Stimulated activated CD8-positive, alpha-beta memory T cell treated with anti-CD3 and anti-CD28 coated beads, Interleukin-15, amount 100 ng/mL, for 4 hours (primary cell): ENCODE data around the gene MYO9A.
"Not testable (repeated sequence)": the region's sequence is repeated elsewhere in the genome, so short reads cannot be mapped to it uniquely, and the experiment has no call there.

Experiments used
- DNase-seq, 2 donors: peaks; one replicate each; pipeline ENCODE4 v3.0.0-alpha.2; 2020; ENCODE audit warnings: low read depth in 2 of 2

MYO9A gene

DNA sequence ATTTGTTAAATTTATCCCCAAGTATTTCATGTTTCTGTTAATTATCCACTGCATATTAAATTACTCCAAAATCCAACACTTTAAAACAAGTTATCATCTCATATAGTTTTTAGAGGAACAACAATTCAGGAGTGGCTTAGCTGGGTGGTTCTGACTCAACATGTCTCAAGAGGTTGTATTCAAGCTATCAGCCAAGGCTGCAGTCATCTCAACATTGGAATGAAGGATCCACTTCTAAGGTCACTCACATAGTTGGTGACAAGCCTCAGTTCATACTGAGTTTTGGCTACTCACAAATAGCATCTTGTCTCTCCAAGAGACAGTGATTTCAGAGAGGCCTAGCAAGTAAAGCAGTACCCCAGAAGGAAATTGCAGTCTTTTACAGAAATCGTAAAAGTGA lies 172.9 kb downstream of the MYO9A start:
- no peak for DNase-seq

DNA sequence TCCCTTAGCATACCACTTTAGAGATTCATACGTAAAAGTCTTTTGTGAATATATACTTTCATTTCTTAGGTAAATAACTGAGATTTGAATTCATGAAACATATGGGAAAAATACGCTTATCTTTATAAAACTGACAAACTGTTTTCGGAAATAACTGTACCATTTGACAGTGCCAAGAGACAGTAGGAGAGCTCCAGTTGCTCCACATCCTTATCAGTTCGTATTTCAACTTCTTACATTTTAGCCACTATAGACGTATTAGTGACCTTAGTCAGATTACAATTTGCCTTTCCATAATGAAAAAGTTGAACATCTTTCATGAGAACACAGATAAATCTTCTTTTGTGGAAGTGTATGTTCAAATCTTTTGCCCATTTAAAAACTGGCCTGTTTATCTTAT lies 174.1 kb downstream of the MYO9A start:
- no peak for DNase-seq

DNA sequence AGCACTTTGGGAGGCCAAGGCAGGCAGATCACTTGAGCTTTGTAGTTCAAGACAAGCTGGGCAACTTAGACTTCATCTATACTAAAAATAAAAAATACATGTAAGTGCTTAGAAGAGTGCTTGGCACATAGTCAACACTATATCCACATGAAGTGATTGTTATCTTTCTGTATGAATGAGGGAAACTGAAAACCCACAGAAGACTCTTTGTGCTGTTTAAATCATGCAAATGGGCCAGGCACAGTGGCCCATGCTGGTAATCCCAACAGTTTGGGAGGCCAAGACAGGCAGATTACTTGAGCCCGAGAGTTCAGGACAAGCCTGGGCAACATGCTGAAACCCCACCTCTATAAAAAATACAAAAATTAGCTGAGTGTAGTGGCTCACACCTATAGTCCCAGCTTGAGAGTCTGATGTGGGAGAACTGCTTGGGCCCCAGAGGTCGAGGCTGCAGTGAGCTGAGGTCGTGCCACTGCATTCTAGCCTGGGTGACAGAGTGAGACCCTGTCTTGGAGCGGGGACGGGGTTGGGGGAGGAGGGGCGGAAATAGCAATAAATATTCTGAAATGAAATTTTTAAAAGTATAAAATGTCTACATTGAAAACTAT lies 177.9 kb downstream of the MYO9A start:
- no peak for DNase-seq

DNA sequence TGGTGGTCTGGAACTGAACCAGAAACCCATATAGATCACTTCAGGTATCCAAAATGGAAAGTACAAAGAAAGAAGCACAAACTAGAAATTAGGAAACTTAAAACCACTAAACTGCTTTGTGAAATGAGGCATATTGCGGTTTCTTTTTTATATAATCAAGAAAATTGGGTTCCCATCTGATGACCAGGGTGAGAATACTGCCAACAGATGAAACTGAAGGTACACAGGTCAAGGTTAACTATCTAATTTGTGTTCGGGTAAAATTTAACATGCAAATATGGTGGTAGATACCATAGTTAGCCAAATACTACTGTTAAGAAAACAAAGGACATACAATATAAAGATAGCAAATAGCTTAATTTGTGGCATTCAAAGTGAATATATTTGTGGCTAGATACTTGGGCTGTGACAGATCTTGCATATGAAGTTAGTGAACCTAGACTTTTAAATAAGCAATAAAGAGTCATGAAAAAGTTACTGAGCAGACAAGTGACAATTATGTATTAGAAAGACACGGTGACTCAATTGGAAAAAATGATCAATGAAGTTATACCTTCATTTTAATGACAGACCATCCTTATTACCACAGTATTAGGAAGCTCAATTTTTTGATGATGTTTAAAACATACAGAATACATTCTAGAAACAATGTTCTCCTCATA lies 180.2 kb downstream of the MYO9A start:
- DNase-seq = no peak

DNA sequence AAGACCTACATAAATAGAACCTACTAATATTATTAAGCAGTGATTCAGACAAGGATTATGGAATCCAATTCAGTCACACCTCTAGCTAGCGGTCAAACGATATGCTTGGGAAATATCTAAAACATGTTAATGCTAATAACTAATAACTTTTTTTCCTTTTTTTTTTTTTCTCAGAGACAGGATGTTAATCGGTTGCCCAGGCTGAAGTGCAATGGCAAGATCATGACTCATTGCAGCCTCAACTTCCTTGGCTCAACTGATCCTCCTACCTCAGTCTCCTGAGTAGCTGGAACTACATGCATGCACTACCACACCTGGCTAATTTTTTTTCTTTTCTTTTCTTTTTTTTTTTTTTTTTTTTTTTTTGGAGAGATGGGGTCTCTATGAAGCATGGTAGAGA lies 183.5 kb downstream of the MYO9A start:
- no peak for DNase-seq

DNA sequence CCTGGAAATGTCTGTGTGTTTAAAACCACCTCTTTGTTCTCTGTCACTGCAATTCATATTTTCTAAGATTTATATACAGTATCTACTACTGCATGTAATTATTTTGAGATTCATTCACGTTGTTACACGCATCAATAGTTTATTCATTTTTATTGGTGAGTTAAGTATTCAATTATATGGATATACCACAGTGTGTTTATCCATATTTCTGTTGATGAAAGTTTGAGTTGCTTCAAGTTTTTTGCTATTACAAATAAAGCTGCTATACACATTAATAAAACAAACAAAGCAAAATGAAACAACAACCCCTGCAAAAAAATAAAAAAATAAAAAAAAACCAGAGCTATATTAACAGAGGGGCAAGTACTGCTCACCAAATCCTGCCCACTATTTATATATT lies 185.3 kb downstream of the MYO9A start:
- no peak for DNase-seq

DNA sequence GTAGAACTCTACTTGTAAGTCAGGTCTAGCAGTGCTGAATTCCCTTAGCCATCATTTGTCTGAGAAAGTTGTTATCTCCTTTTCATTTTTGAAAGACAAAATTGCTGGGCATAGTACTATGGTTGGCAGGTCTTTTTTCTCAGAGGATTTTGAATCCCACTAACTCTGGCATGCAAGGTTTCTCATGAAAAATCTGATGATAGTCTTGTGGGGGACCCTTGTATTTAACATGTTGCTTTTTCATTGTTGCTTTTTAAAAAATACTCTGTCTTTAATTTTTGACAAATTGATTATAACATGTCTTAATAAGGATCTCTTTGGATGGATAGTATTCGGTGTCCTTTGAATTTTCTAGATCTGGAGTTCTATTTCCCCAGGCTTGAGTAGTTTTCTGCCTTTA lies 186.7 kb downstream of the MYO9A start:
- no peak for DNase-seq

DNA sequence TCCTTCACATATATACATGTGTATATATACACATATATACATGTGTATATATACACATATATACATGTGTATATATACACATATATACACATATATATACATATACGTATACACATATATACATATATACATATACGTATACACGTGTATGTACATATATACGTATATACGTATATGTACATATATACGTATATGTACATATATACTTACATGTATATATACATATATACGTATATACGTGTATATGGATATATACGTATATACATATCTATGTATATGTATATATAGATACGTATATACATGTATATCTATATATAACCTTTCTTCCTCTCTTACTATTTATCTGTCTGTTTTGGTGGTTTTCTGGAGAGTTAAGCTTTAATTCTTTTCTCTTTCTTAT lies 192.8 kb downstream of the MYO9A start:
- DNase-seq = no peak

DNA sequence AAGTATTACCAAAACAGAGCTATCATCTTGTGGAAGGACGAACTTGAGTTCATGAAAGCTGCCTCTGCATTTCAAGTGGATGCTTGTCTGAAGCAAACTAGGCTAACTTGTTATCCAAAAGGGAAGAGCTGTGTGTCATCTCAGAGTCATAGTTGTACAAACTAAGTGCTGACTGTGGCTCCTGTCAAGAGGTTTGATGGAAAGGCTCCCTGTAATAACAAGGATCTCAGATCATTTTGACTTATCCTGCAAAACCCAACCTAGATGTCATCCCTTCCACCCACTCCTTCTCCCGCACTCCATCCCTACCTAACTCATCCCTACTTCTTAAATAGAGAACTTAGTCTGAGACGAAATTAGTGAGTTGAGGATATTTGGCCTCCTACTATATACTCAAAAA lies 196.8 kb downstream of the MYO9A start:
- DNase-seq = no peak

DNA sequence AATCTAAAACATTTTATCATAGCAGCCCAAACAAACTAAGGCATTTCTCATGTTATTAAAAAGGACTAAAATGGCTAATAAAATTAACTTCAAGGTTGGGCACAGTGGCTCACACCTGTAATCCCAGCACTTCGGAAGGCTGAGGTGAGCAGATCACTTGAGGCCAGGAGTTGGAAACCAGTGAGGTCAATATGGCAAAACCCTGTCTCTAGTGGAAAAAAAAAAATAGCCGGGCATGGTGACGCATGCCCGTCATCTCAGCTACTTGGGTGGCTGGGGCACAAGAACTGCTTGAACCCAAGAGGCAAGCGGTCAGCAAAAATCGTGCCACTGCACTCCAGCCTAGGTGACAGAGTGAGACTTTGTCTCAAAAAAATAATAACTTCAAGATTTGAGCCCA lies 197.4 kb downstream of the MYO9A start:
- no peak for DNase-seq

DNA sequence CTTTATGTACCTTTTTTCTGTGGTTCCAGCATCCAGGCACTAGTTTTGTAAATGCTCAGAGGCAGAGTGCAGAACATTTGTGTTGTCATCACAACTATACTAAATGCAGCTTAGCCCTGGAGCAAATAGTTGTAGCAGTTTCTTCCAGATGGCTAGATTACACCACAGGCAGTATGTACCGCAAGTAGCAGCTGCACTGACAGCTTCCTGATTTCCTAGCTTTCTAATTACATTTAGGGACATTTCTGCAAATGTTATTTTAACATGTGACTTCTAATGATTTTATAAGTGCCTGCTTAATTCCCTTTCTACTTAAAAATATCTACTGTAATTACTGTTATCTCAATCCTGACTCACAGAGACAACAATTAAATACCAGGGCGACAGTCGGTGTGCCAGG lies 201.1 kb downstream of the MYO9A start:
- no peak for DNase-seq

DNA sequence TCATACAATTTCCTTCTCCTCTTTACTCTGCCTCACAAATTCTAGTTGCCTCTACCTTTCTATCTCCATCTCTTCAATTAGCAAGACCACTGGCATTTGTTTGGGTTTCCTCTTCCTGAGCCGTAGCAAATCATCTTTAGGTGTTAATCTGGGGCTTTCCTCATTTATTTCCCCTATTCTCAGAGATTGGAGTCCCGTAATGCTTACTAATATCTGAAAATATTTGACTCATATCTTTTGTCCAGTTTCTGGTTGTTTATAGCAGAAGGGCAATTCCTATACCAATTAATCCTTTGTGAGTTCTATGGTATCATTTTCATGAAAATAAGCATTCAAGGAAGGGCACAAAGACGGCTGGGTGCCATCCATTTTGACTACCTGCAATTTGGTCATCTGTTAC lies 203.9 kb downstream of the MYO9A start:
- no peak for DNase-seq

DNA sequence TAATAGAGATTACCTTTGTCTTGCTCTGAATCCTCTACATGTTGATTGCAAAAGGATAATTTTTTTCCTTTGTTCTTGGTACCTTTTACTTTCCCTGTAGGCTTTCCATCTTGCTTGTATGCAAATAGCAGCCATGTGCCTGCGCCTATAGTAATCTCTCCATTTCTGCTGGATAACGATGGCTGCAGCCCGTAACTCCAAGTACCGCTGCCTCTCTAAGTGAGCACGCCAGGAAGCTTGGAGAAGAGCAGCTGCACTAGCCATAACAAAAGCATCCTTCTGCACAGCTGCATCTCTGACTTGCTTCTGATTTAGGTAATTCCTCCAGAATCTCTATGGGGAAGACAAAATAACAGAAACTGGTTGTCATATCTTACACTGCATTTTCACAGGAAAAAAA lies 218.3 kb downstream of the MYO9A start:
- DNase-seq = no peak

DNA sequence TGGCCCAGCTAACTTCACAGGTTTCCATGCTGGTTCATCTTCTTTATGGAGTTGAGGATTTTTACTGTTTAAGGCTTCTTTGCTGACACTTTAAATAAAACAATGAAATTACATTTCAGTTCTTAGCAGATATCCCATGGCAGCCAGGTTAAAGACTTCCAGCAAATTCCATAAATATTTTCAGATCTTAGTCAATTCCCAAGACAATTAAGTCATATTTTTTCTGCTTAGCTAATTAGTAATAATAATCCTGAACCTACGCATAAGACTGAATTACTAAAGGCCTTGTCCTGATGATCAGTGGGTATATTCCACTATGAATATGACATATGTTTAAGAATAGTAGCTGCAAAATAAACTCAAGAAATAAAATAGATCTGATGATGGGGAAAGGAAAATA lies 224.3 kb downstream of the MYO9A start:
- DNase-seq = no peak

DNA sequence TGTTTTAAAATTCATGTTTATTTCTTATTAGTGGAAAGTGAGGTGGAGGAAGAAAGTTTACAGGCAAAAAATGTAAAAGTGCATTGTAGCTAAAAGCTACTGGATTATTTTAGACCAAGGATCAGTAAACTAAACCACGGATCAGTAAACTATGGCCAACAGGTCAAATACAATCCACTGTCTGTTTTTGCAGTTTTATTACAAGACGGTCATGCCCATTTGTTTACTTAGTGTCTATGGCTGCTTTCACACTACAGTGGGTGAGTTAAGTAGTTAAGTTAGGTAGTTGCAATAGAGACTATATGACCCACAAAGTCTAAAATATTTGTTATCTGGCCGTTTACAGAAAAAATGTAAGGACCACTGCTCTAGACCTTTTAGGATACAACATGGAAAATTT lies 225.6 kb downstream of the MYO9A start:
- DNase-seq = no peak

DNA sequence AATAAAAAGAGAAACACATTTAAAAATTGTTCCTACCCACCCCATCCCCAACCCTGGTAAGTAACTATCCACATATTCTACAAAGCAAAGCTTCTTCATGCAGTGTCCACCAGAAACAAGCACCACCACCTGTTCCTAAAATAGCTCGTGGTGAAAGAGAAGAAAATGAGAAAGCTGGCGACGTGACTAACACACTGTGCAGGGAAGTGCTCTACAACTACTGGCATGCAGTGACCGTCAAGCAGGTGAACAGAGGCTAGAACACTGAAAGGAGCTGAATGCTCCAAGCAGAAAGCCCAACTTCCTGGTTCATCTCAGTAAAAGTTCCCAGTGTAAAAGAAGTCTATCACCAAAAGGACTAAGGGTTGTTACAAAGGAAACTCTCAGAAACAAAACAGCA lies 226.9 kb downstream of the MYO9A start:
- DNase-seq = no peak

DNA sequence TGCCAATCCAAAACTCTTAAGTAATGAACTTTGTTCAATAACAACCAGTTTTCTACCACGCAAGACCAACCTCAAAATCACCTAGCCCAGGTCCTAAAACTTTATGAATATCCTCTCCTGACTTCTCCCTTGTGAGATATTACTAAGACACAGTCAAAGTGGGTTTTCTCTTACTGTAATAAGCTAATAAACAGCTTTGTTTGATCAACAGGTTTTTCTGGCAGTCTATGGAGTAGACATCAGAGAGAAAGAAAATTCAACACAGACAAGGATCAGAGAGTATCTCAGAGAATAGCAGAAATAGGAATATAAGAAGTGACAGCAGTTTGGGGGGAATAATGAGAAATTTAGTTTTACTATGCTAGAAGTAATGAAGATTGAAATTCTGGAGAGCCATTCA lies 228.0 kb downstream of the MYO9A start:
- DNase-seq = no peak

DNA sequence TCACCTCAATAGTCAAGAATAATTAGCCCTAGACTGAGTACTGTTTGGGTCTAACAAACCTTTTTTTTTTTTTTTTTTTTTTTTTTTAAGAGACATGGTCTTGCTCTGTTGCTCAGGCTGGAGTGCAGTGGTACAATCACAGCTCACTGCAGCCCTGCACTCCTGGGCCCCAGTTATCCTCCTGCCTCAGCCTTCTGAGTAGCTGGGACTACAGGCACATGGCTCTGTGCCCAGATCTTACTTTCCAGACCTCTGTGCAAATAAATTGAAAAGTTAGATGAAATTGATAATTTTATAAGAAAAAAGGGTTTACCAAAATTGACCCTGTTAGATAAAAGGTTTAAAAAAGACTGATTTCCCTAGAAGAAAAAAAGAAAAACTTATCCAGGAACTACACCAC lies 228.6 kb downstream of the MYO9A start:
- no peak for DNase-seq

DNA sequence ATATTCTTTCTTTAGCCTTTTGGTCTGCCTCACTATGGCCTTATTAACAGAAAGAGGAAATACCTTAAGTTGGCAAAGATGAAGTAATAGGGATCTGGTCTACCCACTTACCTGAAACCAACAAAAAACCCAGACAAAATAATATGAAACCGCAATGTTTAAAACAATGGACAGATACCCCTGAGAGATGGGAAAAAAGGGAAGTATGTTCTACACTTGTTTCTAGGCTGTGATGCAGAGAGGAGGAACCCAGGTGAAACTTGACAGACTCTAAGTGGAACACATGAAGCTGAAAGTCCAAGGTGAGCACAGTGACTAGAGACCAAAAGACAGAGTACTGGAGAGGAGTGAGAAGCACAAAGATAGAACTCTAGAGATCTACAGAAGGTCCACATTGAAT lies 229.2 kb downstream of the MYO9A start:
- DNase-seq = no peak

DNA sequence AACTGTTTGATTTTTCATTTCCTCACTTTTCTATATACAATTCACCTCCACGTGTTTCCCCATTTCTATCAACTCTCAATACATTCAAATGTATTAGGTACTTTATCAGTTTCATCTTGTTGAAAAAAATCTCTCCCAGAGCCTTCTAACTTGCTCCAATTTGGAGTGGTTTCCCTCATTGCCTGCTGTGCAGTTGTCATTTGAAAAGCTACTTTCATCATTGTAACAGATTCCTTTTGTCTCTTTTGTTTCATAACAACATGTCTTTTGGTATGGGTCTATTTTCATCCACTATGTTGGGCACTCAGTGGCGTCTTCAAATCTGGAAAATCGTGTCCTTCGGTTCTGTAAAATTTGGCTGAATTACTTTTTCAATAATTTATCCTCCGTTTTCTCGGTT lies 232.6 kb downstream of the MYO9A start:
- no peak for DNase-seq

DNA sequence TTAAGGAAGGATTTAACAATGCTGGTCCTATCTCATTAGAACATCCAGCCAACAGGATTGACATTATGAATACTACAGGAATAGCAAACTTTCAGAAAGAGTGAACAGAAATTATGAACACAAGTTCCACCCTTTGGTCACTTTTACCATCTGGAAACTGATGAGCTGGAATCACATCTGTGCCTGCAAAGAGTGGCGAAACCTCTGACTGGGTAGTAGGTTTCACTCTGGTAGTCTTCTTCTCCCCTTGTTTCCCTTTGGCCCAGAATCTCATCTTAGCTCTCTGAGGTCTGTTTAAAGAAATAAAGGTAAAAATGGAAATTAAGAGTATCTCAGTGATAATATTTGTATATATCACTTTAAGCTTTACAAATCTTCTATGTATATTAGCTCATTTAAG lies 234.5 kb downstream of the MYO9A start:
- DNase-seq = no peak

DNA sequence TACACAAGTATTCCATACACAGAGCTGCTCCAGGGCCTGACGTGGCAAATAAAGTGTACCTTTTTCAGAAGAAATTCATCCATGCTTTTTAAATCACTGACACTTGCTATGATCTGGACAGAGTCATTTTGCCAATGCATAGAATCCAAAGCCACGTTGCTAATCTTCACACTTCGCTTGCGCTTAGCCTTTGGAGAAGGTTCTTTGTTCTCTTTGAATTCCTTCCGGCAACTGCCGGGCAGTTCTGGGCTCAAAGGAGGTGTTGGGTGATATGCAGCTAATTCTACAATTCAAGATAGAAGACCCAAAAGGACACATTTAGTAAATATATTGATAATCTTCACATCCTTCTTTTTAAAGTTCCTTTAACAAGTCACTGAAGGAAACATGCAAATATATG lies 237.7 kb downstream of the MYO9A start:
- DNase-seq = no peak

DNA sequence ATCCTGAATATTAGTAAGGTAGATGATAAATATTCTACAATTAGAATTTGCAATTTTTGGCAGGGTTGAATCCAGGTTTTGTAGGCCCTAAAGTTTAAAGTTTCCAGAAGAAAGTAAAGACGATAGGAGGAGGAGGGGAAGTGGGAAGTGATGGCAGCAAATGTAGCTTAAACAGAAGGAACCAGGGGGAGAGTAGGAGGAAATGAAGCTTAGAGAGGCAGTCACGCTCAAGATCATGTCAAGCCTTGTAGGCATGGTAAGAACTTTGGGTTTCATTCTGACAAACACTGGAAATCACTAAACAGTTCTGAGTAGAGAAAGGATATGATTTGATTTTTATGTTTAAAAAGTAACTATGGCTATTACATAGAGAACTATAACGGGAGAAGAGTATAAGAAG lies 243.7 kb downstream of the MYO9A start:
- no peak for DNase-seq

DNA sequence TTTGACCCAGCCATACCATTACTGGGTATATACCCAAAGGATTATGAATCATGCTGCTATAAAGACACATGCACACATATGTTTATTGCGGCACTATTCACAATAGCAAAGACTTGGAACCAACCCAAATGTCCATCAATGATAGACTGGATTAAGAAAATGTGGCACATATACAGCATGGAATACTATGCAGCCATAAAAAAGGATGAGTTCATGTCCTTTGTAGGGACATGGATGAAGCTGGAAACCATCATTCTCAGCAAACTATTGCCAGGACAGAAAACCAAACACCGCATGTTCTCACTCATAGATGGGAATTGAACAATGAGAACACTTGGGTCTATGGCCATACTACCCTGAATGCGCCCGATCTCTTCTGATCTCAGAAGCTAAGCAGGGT lies 259.7 kb downstream of the MYO9A start:
- not testable (repeated sequence) for DNase-seq
